Panc1 (cell line): ENCODE measurements around the gene COL1A1. TPM values are rescaled to one million over a fixed set of nuclear protein-coding genes. Genes with fewer than 3 reads are reported as not detected.

ENCODE experiments used
- ATAC-seq: fragments of 200-7000 bp; cut with Tn5 transposase; 2 replicates; pipeline ENCODE4 v1.9.1; 2020; ENCODE audit warnings: mild to moderate bottlenecking, moderate library complexity
- BruUV-seq: library from RNA; stranded (reverse); fragments of 400-500 nt; replicated peaks from 2 replicates; lab custom pipeline; 2021; lab: Mats Ljungman, UMichigan
- CTCF ChIA-PET: fragments of 300-600 bp; sonication (Branson Sonifier 250); formaldehyde crosslinking; loops from one replicate; lab custom pipeline; 2022; ENCODE audit warnings: antibody characterized with exemption; lab: Charles Lee
- POLR2A ChIA-PET: fragments of 300-600 bp; sonication (Branson Sonifier 250); formaldehyde crosslinking; loops from one replicate; lab custom pipeline; 2022; ENCODE audit warnings: antibody characterized with exemption; lab: Charles Lee
- DNase-seq: peaks from one replicate; pipeline ENCODE4 v3.0.0-alpha.2; 2010; ENCODE audit warnings: low read depth, low spot score
- H3K27ac ChIP-seq: 2 replicates; pipeline ENCODE4 v1.5.1; 2011; ENCODE audit warnings: mild to moderate bottlenecking, low read length, inconsistent platforms
- H3K27me3 ChIP-seq: fragments of 200-500 bp; sonication (Bioruptor generic); 2 replicates; pipeline ENCODE4 v1.6.0; 2014; ENCODE audit warnings: low read length, inconsistent platforms; ENCODE audit not compliant: control insufficient read depth, insufficient read depth
- H3K36me3 ChIP-seq: fragments of 200-500 bp; sonication (Bioruptor generic); 2 replicates; pipeline ENCODE4 v1.5.1; 2014; ENCODE audit warnings: inconsistent platforms, mild to moderate bottlenecking, low read length, moderate library complexity; ENCODE audit not compliant: control insufficient read depth, insufficient read depth
- H3K4me1 ChIP-seq: 2 replicates; pipeline ENCODE4 v1.5.1; 2011; ENCODE audit warnings: inconsistent platforms, mild to moderate bottlenecking, low read length, moderate library complexity; ENCODE audit not compliant: control insufficient read depth, insufficient read depth
- H3K4me3 ChIP-seq, 2 experiments: 2 replicates each; pipeline ENCODE4 v1.5.1; 2011 to 2012; ENCODE audit warnings: low read depth in 2 of 2, low read length in 2 of 2, mild to moderate bottlenecking in 2 of 2, inconsistent platforms in 1 of 2, moderate library complexity in 1 of 2
- H3K9me3 ChIP-seq: fragments of 200-500 bp; sonication (Bioruptor generic); 2 replicates; pipeline ENCODE4 v1.5.1; 2014; ENCODE audit warnings: low read depth, mild to moderate bottlenecking, inconsistent platforms, low read length, moderate library complexity; ENCODE audit not compliant: control insufficient read depth, insufficient read depth
- POLR2AphosphoS5 ChIP-seq: IDR thresholded peaks from 2 replicates; pipeline ENCODE4 v1.6.1; 2012; ENCODE audit warnings: mild to moderate bottlenecking, low read depth, low read length, moderate library complexity
- SIN3A ChIP-seq: IDR thresholded peaks from 2 replicates; pipeline ENCODE4 v1.6.1; 2012; ENCODE audit warnings: low read depth, mild to moderate bottlenecking, low read length, moderate library complexity, borderline replicate concordance; ENCODE audit not compliant: insufficient read depth
- TCF7L2 ChIP-seq: IDR thresholded peaks from 2 replicates; pipeline ENCODE4 v1.6.1; 2011; ENCODE audit warnings: mild to moderate bottlenecking, low read depth, low read length, inconsistent platforms
- in situ Hi-C: cut with HindIII; loops from 2 replicates; pipeline ENCODE4 v1.10.0; 2016; ENCODE audit warnings: low sequenced_read_pairs, low pct_unique_long_range_greater_than_20kb
- intact Hi-C: fragments of 100-400 bp; cut with micrococcal nuclease; formaldehyde crosslinking; loops from one replicate; pipeline ENCODE4 v1.10.0; 2022; ENCODE audit not compliant: unreplicated experiment
- total RNA-seq: library from RNA; stranded (reverse); gene quantifications from one replicate; pipeline ENCODE4 v1.2.1, GENCODE V29; 2021; ENCODE audit not compliant: unreplicated experiment
- TF ChIP-seq, protein P1 (sequence below): fragments of 450-650 bp; IDR thresholded peaks from 2 replicates; pipeline ENCODE4 v1.5.1; 2017; ENCODE audit warnings: mild to moderate bottlenecking
- TF ChIP-seq, protein P2 (sequence below), 2 experiments: IDR thresholded peaks; 2 replicates each; pipeline ENCODE4 v1.6.1; 2011 to 2012; ENCODE audit warnings: low read depth in 2 of 2, control low read depth in 1 of 2, low read length in 1 of 2, mild to moderate bottlenecking in 1 of 2, moderate library complexity in 1 of 2; ENCODE audit not compliant: insufficient read depth in 1 of 2

Gene COL1A1
- total RNA-seq, 1 experiment from 2014 or later: 52.7 TPM

DNA sequence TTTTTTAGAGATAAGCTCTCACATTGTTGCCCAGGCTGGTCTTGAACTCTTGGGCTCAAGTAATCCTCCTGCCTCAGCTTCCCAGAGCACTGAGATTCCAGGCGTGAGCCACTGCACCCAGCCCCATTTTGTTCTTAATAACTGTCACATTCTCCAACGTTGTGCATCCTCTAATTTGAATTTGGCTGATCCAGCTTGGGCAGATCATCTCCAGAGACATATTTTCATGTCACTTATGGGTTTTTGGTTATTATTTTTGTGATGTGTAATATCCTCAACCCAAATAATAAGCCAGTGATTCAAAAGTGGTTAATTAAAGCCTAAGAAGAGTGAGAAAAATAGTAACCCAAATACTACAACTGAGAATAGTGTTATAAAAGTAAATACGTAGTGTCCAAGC, 16.2 kb upstream of the COL1A1 start:
- TF ChIP-seq, protein P1, sequence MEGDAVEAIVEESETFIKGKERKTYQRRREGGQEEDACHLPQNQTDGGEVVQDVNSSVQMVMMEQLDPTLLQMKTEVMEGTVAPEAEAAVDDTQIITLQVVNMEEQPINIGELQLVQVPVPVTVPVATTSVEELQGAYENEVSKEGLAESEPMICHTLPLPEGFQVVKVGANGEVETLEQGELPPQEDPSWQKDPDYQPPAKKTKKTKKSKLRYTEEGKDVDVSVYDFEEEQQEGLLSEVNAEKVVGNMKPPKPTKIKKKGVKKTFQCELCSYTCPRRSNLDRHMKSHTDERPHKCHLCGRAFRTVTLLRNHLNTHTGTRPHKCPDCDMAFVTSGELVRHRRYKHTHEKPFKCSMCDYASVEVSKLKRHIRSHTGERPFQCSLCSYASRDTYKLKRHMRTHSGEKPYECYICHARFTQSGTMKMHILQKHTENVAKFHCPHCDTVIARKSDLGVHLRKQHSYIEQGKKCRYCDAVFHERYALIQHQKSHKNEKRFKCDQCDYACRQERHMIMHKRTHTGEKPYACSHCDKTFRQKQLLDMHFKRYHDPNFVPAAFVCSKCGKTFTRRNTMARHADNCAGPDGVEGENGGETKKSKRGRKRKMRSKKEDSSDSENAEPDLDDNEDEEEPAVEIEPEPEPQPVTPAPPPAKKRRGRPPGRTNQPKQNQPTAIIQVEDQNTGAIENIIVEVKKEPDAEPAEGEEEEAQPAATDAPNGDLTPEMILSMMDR: no peak
- TF ChIP-seq SIN3A (no peak), TCF7L2 (no peak), POLR2AphosphoS5 (no peak)
- TF ChIP-seq, protein P2, sequence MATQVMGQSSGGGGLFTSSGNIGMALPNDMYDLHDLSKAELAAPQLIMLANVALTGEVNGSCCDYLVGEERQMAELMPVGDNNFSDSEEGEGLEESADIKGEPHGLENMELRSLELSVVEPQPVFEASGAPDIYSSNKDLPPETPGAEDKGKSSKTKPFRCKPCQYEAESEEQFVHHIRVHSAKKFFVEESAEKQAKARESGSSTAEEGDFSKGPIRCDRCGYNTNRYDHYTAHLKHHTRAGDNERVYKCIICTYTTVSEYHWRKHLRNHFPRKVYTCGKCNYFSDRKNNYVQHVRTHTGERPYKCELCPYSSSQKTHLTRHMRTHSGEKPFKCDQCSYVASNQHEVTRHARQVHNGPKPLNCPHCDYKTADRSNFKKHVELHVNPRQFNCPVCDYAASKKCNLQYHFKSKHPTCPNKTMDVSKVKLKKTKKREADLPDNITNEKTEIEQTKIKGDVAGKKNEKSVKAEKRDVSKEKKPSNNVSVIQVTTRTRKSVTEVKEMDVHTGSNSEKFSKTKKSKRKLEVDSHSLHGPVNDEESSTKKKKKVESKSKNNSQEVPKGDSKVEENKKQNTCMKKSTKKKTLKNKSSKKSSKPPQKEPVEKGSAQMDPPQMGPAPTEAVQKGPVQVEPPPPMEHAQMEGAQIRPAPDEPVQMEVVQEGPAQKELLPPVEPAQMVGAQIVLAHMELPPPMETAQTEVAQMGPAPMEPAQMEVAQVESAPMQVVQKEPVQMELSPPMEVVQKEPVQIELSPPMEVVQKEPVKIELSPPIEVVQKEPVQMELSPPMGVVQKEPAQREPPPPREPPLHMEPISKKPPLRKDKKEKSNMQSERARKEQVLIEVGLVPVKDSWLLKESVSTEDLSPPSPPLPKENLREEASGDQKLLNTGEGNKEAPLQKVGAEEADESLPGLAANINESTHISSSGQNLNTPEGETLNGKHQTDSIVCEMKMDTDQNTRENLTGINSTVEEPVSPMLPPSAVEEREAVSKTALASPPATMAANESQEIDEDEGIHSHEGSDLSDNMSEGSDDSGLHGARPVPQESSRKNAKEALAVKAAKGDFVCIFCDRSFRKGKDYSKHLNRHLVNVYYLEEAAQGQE (IDR thresholded peaks at IDR 0.05; ENCODE audit: insufficient read depth in 1 of 2, low read depth in 2 of 2, low read length in 1 of 2): no peak
- Histone ChIP-seq H3K4me1 (peaks cover 9% of the 10 kb centered on the region; the same call in 1 of the 2 replicates), H3K4me3 (no peak overlapping the region), H3K27ac (no peak overlapping the region), H3K36me3 (no peaks in the 10 kb centered on the region), H3K9me3 (no peaks in the 10 kb centered on the region), H3K27me3 (no peaks in the 10 kb centered on the region)
- POLR2A ChIA-PET: interaction anchor here (0.6 kb wide), 2 partner anchors 71 to 218 kb away, joined by 3 to 6 read pairs; no protein-coding TSS in a partner anchor
- no TSS peak for BruUV-seq
- intact Hi-C loops (no loop called here), in situ Hi-C loops (loop anchor here (5.0 kb wide), 1 partner anchor 50 kb away; no protein-coding TSS in a partner anchor)
- DNase-seq (no peak), ATAC-seq (no peak)
- CTCF ChIA-PET: interaction anchor here (0.6 kb wide), 1 partner anchor 124 kb away, joined by 14 read pairs; no protein-coding TSS in a partner anchor

DNA sequence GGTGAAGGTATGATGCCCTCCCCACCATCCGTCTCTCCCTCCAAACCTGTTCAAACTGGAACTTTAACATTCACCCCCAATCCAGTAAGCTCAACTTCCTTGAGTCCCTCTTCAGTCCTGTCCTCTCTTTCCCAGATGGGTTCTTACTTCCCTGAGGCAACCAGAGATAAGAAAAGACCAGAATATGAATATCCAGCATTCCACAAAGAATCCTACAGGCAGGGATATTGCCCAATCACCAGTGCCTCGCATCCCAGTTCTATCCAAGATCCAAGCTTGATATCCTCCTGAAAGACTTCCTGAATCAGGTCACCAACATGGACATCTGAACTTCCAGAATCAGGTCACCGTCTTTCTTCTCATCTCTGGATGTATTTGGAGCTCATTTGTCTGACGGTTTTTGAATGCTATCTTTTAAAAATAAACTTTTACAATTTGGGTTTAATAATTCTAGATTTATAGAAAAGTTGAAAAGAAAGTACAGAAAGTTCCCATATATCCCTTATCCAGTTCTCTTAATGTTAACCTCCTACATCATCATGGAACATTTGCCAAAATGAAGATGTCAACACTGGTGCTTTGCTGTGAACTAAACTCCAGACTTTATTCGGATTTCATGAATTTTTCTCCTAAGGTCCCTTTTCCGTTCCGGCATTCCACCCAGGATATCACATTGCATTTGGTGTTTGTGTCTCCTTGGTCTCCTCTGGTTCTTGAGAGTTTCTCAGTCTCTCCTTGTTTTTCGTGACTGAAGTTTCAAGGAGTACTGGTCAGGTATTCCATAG, 13.7 kb upstream of the COL1A1 start:
- Histone ChIP-seq H3K27ac (no peak overlapping the region), H3K9me3 (no peaks in the 10 kb centered on the region), H3K4me3 (no peak overlapping the region), H3K4me1 (peaks cover 24% of the 10 kb centered on the region), H3K36me3 (no peaks in the 10 kb centered on the region), H3K27me3 (no peaks in the 10 kb centered on the region)
- in situ Hi-C loops (loop anchor here (5.0 kb wide), 1 partner anchor 52 kb away; no protein-coding TSS in a partner anchor), intact Hi-C loops (no loop called here)
- ChIA-PET POLR2A (interaction anchor here (0.6 to 0.7 kb wide), 2 partner anchors 83 to 597 kb away, joined by 4 to 12 read pairs; no protein-coding TSS in a partner anchor), CTCF (interaction anchor here (0.6 to 1.2 kb wide), 3 partner anchors 15 to 54 kb away, joined by 3 to 9 read pairs (median 3); no protein-coding TSS in a partner anchor)
- ATAC-seq: no peak
- no TSS peak for BruUV-seq
- DNase-seq: no peak
- TF ChIP-seq TCF7L2: no peak
- TF ChIP-seq, protein P1: no peak
